K562 (cell line): ENCODE measurements around the gene TM9SF4. TPM values are rescaled to one million over a fixed set of nuclear protein-coding genes. Genes with fewer than 3 reads are reported as not detected.

ENCODE experiments used
- ATAC-seq: fragments of 200-7000 bp; cut with Tn5 transposase; 3 replicates; pipeline ENCODE4 v1.9.1; 2020; ENCODE audit warnings: moderate library complexity
- BruUV-seq: library from RNA; stranded (reverse); fragments of 400-500 nt; replicated peaks from 2 replicates; lab custom pipeline; 2021; lab: Mats Ljungman, UMichigan
- CTCF ChIA-PET: fragments of 300-600 bp; formaldehyde crosslinking; extraction: SDS; loops from one replicate; lab custom pipeline; 2021; ENCODE audit warnings: low intra/inter-chr PET ratio; lab: Yijun Ruan, JAX
- POLR2A ChIA-PET: fragments of 300-600, 350-650 bp; sonication (Branson Sonifier 250); formaldehyde crosslinking; extraction: SDS; loops from one replicate; lab custom pipeline; 2021; ENCODE audit warnings: antibody characterized with exemption, inconsistent platforms; lab: Yijun Ruan, JAX
- DNase-seq, 4 experiments: peaks; one replicate each; pipeline versions ENCODE4 v3.0.0 to v3.0.0-alpha.2; 2011 to 2018; ENCODE audit warnings: low spot score in 3 of 4, mixed read lengths in 3 of 4; ENCODE audit errors: extremely low read depth in 1 of 4
- FAIRE-seq: peaks from 2 replicates; lab custom pipeline; 2011; peaks lifted over from hg19 to GRCh38; lab: Jason Lieb, UNC
- H2AFZ ChIP-seq: 2 replicates; pipeline ENCODE4 v1.6.0; 2011; ENCODE audit warnings: low read depth, low read length, control low read depth, inconsistent platforms
- H3K27ac ChIP-seq: fragments of 200-600 bp; 3 replicates; pipeline ENCODE4 v1.8.0; 2011; ENCODE audit warnings: low read depth, mild to moderate bottlenecking, control low read depth, inconsistent platforms, low read length, moderate library complexity, mixed read lengths; ENCODE audit errors: extremely low read depth
- H3K27me3 ChIP-seq, 2 experiments: fragments of 300-600 bp in 1 of 2; 2 replicates in 1 of 2; 3 replicates in 1 of 2; pipeline versions ENCODE4 v1.6.0 to v1.8.0; 2011; ENCODE audit warnings: inconsistent platforms in 2 of 2, low read length in 2 of 2, mild to moderate bottlenecking in 1 of 2, mixed read lengths in 1 of 2, moderate library complexity in 1 of 2; ENCODE audit not compliant: control insufficient read depth in 2 of 2, insufficient read depth in 2 of 2
- H3K36me3 ChIP-seq: fragments of 300-600 bp; 3 replicates; pipeline ENCODE4 v1.8.0; 2011; ENCODE audit warnings: mild to moderate bottlenecking, low read length, inconsistent platforms; ENCODE audit not compliant: control insufficient read depth, insufficient read depth
- H3K4me1 ChIP-seq, 2 experiments: fragments of 200-600 bp in 1 of 2; replicated peaks in 1 of 2; 2 replicates in 1 of 2; 3 replicates in 1 of 2; pipeline versions ENCODE4 v1.5.1 to v1.8.0; 2011; ENCODE audit warnings: inconsistent platforms in 2 of 2, low read length in 2 of 2, mild to moderate bottlenecking in 1 of 2, mixed read lengths in 1 of 2, moderate library complexity in 1 of 2; ENCODE audit not compliant: control insufficient read depth in 2 of 2, insufficient read depth in 2 of 2
- H3K4me2 ChIP-seq: 2 replicates; pipeline ENCODE4 v1.6.1; 2011; ENCODE audit warnings: low read length, control low read depth, inconsistent platforms, mixed read lengths; ENCODE audit not compliant: insufficient read depth
- H3K4me3 ChIP-seq: fragments of 200-600 bp; sonication (generic), shearing (Covaris generic); 2 replicates; pipeline ENCODE4 v1.5.1; 2016; ENCODE audit warnings: control low read depth, inconsistent platforms
- H3K79me2 ChIP-seq: fragments of 200-600 bp; 3 replicates; pipeline ENCODE4 v1.8.0; 2011; ENCODE audit warnings: low read length, inconsistent platforms; ENCODE audit not compliant: control insufficient read depth, insufficient read depth
- H3K9ac ChIP-seq, 2 experiments: 2 replicates each; pipeline versions ENCODE4 v1.6.0 to v1.6.1; 2011; ENCODE audit warnings: low read depth in 2 of 2, low read length in 2 of 2, control low read depth in 1 of 2, inconsistent platforms in 1 of 2, mild to moderate bottlenecking in 1 of 2, mixed read lengths in 1 of 2; ENCODE audit not compliant: insufficient read depth in 1 of 2
- H3K9me1 ChIP-seq: one replicate; pipeline ENCODE4 v1.6.0; 2011; ENCODE audit warnings: inconsistent platforms, mild to moderate bottlenecking, low read length, moderate library complexity; ENCODE audit not compliant: control insufficient read depth, insufficient read depth
- H3K9me3 ChIP-seq: replicated peaks from 2 replicates; pipeline ENCODE4 v1.5.1; 2011; ENCODE audit warnings: low read depth, low read length, inconsistent platforms; ENCODE audit not compliant: control insufficient read depth, insufficient read depth
- H4K20me1 ChIP-seq: replicated peaks from 2 replicates; pipeline ENCODE4 v1.6.1; 2011; ENCODE audit warnings: low read length, inconsistent platforms, mixed read lengths; ENCODE audit not compliant: control insufficient read depth, insufficient read depth
- JUNB ChIP-seq: fragments of 450-650 bp; formaldehyde crosslinking; conservative IDR thresholded peaks from 2 replicates; pipeline ENCODE4 v1.4.0; 2020; ENCODE audit warnings: mild to moderate bottlenecking
- KLF13 ChIP-seq: fragments of 450-650 bp; IDR thresholded peaks from 2 replicates; pipeline ENCODE4 v1.6.1; 2016; ENCODE audit warnings: missing genetic modification characterization, low read depth, mild to moderate bottlenecking, missing compliant biosample characterization, moderate library complexity, borderline replicate concordance
- MBD2 ChIP-seq: sonication (generic); IDR thresholded peaks from 2 replicates; pipeline ENCODE4 v1.6.1; 2016; ENCODE audit warnings: low read depth, borderline replicate concordance
- NR1H2 ChIP-seq: sonication (generic); formaldehyde crosslinking; IDR thresholded peaks from 2 replicates; pipeline ENCODE4 v1.4.0; 2020; ENCODE audit warnings: mild to moderate bottlenecking, missing genetic modification reagents
- PHTF2 ChIP-seq: fragments of 250-450 bp; sonication (Bioruptor Pico); IDR thresholded peaks from 2 replicates; pipeline ENCODE4 v1.5.0; 2021; ENCODE audit warnings: mild to moderate bottlenecking
- POLR2H ChIP-seq: IDR thresholded peaks from 2 replicates; pipeline ENCODE4 v1.6.1; 2016; ENCODE audit warnings: missing genetic modification characterization, low read depth, mild to moderate bottlenecking, control low read depth, missing compliant biosample characterization, moderate library complexity
- PTBP1 ChIP-seq: fragments of 200-400 bp; formaldehyde crosslinking; IDR thresholded peaks from 2 replicates; pipeline ENCODE4 v1.6.1; 2017; ENCODE audit warnings: low read depth, low read length
- RBFOX2 ChIP-seq: fragments of 200-400 bp; formaldehyde crosslinking; IDR thresholded peaks from 2 replicates; pipeline ENCODE4 v1.6.1; 2017; ENCODE audit warnings: low read depth, mild to moderate bottlenecking, low read length, moderate library complexity
- SMARCB1 ChIP-seq: IDR thresholded peaks from 2 replicates; pipeline ENCODE4 v1.6.1; 2011; ENCODE audit warnings: improper control_type of control experiment, low read depth; ENCODE audit not compliant: insufficient read length
- TFAM ChIP-seq: fragments of 250-450 bp; sonication (Bioruptor Pico); conservative IDR thresholded peaks from 2 replicates; pipeline ENCODE4 v1.5.0; 2021; ENCODE audit warnings: mild to moderate bottlenecking, moderate library complexity
- ZKSCAN1 ChIP-seq: fragments of 150-350 bp; IDR thresholded peaks from 2 replicates; pipeline ENCODE4 v1.6.1; 2016; ENCODE audit warnings: low read depth, low read length
- ZNF24 ChIP-seq: fragments of 450-650 bp; IDR thresholded peaks from 2 replicates; pipeline ENCODE4 v1.6.1; 2016
- WGBS: fragments of 100-300 bp; shearing (Covaris generic); methylation state at CpG from one replicate; pipeline ENCODE4 v1.1.6; 2016; ENCODE audit warnings: low coverage, mixed read lengths; ENCODE audit not compliant: insufficient coverage; ENCODE audit errors: missing lambda C conversion rate; 5-methylcytosine and 5-hydroxymethylcytosine counted together
- in situ Hi-C: fragments of 300-500 bp; cut with MboI; formaldehyde crosslinking; loops from 4 replicates; pipeline ENCODE4 v1.15.0; 2018; ENCODE audit warnings: inconsistent platforms, mixed read lengths
- intact Hi-C: fragments of 100-400 bp; cut with micrococcal nuclease; formaldehyde crosslinking; loops from 2 replicates; pipeline ENCODE4 v1.14.2; 2022
- polyA plus RNA-seq, 8 experiments: library from polyadenylated mRNA; depleted of rRNA in 4 of 8; stranded (reverse) in 5 of 8; unstranded in 3 of 8; fragments of >200 nt; fragmentation: Nextera tagmentation in 2 of 8; fragmentation: Illumina TruSeq in 1 of 8; extraction: Ambion mirVana in 2 of 8; extraction: Trizol in 1 of 8; gene quantifications; 2 replicates each; pipeline versions ENCODE4 v1.2.1 to v1.2.3, GENCODE V29; 2011 to 2014; ENCODE audit warnings: inconsistent platforms in 1 of 8, missing spikeins in 1 of 8
- total RNA-seq, 7 experiments: library from RNA; depleted of rRNA in 6 of 7; stranded (reverse); fragments of >200 nt in 6 of 7; fragmentation: Illumina TruSeq in 2 of 7; extraction: Trizol in 2 of 7; gene quantifications; 2 replicates each; pipeline versions ENCODE4 v1.2.1 to v1.2.3, GENCODE V29; 2011 to 2021; ENCODE audit warnings: low replicate concordance in 1 of 7
- TF ChIP-seq, protein P1 (sequence below): fragments of 450-650 bp; conservative IDR thresholded peaks from 2 replicates; pipeline ENCODE4 v1.6.1; 2016; ENCODE audit warnings: missing genetic modification characterization, low read depth, mild to moderate bottlenecking, control low read depth, missing compliant biosample characterization

TM9SF4 gene
- total and polyA plus RNA-seq, 9 of the 15 experiments (the other 6 are each of a cell fraction or from before 2014, with no cell fraction given) = 14.5 to 46.3 (median 26.9) TPM

DNA sequence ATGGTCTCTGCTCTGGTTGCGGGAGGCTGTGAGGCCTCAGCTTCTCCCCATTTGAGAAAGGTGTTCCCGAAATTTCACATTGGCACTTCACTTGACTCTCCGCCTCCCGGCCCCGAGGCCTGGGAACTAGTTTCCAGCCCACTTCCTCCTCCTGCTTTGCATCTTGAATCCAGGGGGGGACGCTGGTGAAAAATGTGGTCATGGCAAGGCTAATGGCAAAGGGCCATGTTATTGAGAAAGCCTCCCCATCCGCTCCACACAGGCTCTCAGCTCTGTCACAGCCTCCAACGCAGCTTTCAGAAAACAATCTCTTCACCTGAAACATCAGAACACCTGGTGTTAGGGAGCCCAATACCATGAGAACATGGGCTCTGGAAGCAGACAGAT is 92.5 kb downstream of the TM9SF4 start:
- H3K9me3 ChIP-seq = no peaks in the 10 kb centered on the region
- no peak overlapping the region for H3K27ac ChIP-seq
- ATAC-seq (no peak), DNase-seq (no peak), FAIRE-seq (no peak)
- intact Hi-C loops (loop anchor here (10.0 kb wide), 1 partner anchor 153 kb away; the partner anchor contains the start of gene ASXL1), in situ Hi-C loops (no loop called here)
- H3K4me3 ChIP-seq = no peak overlapping the region
- CTCF ChIA-PET = no interaction called here
- 97% methylated on average over 8 of the region's 8 CpGs for WGBS
- peaks cover 26% of the 10 kb centered on the region for H4K20me1 ChIP-seq
- no peak overlapping the region for H2AFZ ChIP-seq
- no peak overlapping the region for H3K9ac ChIP-seq
- H3K9me1 ChIP-seq = no peaks in the 10 kb centered on the region
- no TSS peak for BruUV-seq
- H3K4me2 ChIP-seq = no peak overlapping the region
- H3K4me1 ChIP-seq = peaks cover 6 to 32% of the 10 kb centered on the region in 2 experiments
- TF ChIP-seq MBD2 = no peak
- TF ChIP-seq RBFOX2 = 0 out of 2 replicates have a peak, but pooled peaks have one; percentile 28
- TF ChIP-seq, all 486 proteins: peak for 1
- peaks cover 84% of the 10 kb centered on the region for H3K36me3 ChIP-seq
- no peaks in the 10 kb centered on the region for H3K27me3 ChIP-seq
- POLR2A ChIA-PET = interaction anchor here (0.5 to 0.8 kb wide), 4 partner anchors 9 to 1156 kb away, joined by 3 read pairs; no protein-coding TSS in a partner anchor
- H3K79me2 ChIP-seq = peaks cover 73% of the 10 kb centered on the region

DNA sequence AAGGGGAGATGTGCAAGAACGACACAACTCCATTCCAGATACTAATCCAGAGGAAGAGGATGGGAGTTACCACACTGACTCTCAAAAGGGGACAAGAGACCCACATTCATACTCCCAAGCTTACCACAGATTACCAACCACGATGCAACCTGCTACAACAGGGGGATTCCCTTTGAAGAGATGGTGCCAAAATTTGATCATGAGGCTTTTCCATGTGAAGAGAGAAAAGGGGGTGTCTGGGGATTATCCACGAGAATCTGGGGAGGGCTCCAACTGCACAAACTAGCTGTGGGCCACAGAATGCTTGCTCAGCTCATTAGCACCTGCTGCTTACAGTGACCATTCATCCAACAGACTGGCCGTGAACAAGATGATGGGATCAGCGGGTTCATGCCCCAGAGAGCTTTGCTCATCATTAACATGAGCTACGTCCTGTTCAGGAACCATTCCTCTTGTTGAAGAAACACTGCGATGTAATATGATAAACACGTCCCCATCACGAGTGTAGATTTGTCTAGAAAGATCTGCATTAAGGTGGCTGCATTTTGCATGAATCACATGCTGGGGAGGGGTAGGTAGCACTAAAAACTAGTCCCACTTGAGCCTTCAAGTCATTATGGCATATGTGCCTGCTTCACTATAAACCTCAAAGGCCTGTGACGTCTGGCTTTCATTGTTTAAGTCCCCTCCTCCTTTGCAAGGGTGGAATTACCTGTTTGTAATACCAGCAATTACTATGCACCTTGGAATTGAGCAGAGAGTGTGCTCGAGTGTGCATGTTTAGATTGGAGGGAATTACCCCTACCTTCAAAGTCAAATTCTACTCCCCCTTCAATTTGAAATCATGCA is 94.1 kb downstream of the TM9SF4 start:
- H3K9me3 ChIP-seq = no peaks in the 10 kb centered on the region
- BruUV-seq = no TSS peak
- intact Hi-C loops (loop anchor here (10.0 kb wide), 1 partner anchor 151 kb away; the partner anchor contains the start of gene ASXL1), in situ Hi-C loops (no loop called here)
- no peak overlapping the region for H3K4me2 ChIP-seq
- no peak overlapping the region for H3K27ac ChIP-seq
- peaks cover 86% of the 10 kb centered on the region for H3K79me2 ChIP-seq
- DNase-seq (no peak), ATAC-seq (no peak), FAIRE-seq (no peak)
- peaks cover 20% of the 10 kb centered on the region for H4K20me1 ChIP-seq
- no peaks in the 10 kb centered on the region for H3K27me3 ChIP-seq
- peak overlapping the region in 1 of 2 experiments; percentile 57; a peak in 1 of 4 replicates for H3K9ac ChIP-seq
- H2AFZ ChIP-seq = no peak overlapping the region
- no peaks in the 10 kb centered on the region for H3K9me1 ChIP-seq
- H3K4me1 ChIP-seq = peaks cover 13 to 32% of the 10 kb centered on the region in 2 experiments
- 73% methylated on average over 11 of the region's 11 CpGs for WGBS
- peaks cover 68% of the 10 kb centered on the region for H3K36me3 ChIP-seq
- CTCF ChIA-PET = no interaction called here
- no peak overlapping the region for H3K4me3 ChIP-seq
- POLR2A ChIA-PET = interaction anchor here (1.3 to 2.5 kb wide), 4 partner anchors 11 to 320 kb away, joined by 3 to 6 read pairs (median 4); no protein-coding TSS in a partner anchor
- TF ChIP-seq JUNB (CRISPR knock-in tag) = no peak
- no peak for TF ChIP-seq KLF13 (tag)
- no peak for TF ChIP-seq SMARCB1
- no peak for TF ChIP-seq PTBP1
- no peak for TF ChIP-seq MBD2
- no peak for TF ChIP-seq ZKSCAN1
- TF ChIP-seq, protein P1, sequence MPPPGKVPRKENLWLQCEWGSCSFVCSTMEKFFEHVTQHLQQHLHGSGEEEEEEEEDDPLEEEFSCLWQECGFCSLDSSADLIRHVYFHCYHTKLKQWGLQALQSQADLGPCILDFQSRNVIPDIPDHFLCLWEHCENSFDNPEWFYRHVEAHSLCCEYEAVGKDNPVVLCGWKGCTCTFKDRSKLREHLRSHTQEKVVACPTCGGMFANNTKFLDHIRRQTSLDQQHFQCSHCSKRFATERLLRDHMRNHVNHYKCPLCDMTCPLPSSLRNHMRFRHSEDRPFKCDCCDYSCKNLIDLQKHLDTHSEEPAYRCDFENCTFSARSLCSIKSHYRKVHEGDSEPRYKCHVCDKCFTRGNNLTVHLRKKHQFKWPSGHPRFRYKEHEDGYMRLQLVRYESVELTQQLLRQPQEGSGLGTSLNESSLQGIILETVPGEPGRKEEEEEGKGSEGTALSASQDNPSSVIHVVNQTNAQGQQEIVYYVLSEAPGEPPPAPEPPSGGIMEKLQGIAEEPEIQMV (tag) = no peak
- TF ChIP-seq POLR2H (tag) = no peak
- TF ChIP-seq PHTF2 (CRISPR knock-in tag) = no peak
- TF ChIP-seq TFAM (CRISPR knock-in tag) = no peak
- TF ChIP-seq NR1H2 (CRISPR knock-in tag) = no peak
- TF ChIP-seq ZNF24 = no peak
